ENCODE measurements around the gene GRIN3A. TPM values are rescaled to one million over a fixed set of nuclear protein-coding genes. Genes with fewer than 3 reads are reported as not detected.

GRIN3A gene
- total and polyA plus RNA-seq, 9 of the 15 experiments (the other 6 are each of a cell fraction or from before 2014, with no cell fraction given), result 0.01 to 0.03 TPM; not detected in 7

DNA sequence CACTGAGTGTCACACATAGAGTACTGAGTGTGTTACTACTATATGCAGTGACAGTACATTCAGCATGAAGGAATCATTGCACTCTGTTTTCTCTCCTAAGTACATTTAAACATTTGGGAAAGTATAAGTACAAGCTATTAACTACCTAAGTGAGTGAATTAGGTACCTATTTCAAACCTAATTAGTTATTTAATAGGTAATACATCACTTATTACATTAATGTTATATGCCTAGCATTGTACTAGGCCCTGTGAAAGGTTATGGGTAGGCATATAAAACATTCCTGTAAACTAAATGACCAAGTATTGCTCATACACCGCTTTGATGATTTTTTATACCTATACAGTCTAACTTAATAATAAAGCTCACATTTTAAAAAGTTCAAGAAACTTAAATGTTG lies 118.0 kb downstream of the GRIN3A start:
- H3K79me2 ChIP-seq (ENCODE audit: control insufficient read depth, insufficient read depth, low read length), result no peaks in the 10 kb centered on the region
- FAIRE-seq, result no peak
- no peak overlapping the region for H3K4me2 ChIP-seq (ENCODE audit: insufficient read depth, low read length)
- no peaks in the 10 kb centered on the region for H3K9me1 ChIP-seq (ENCODE audit: control insufficient read depth, insufficient read depth, low read length)
- intact Hi-C loops (cut with micrococcal nuclease), result no loop called here
- no peaks in the 10 kb centered on the region for H3K9me3 ChIP-seq (replicated peaks; ENCODE audit: control insufficient read depth, insufficient read depth, low read depth, low read length)
- no peak overlapping the region for H3K4me3 ChIP-seq
- CTCF ChIA-PET (ENCODE audit: low intra/inter-chr PET ratio), result no interaction called here
- BruUV-seq (replicated peaks), result no TSS peak
- no peaks in the 10 kb centered on the region for H3K36me3 ChIP-seq (ENCODE audit: control insufficient read depth, insufficient read depth, low read length)
- no peak overlapping the region for H3K27ac ChIP-seq (ENCODE audit: extremely low read depth, low read depth, low read length)
- ATAC-seq, result no peak
- H3K4me1 ChIP-seq (replicated peaks in 1 of 2; ENCODE audit: control insufficient read depth in 2 of 2, insufficient read depth in 2 of 2, low read length in 2 of 2), result peaks cover 0 to 2% of the 10 kb centered on the region in 2 experiments; a peak in 1 of 5 replicates
- POLR2A ChIA-PET, result interaction anchor here (0.8 kb wide), 1 partner anchor 48 kb away, joined by 3 read pairs; no protein-coding TSS in a partner anchor
- WGBS (ENCODE audit: insufficient coverage, low coverage, missing lambda C conversion rate), result 5% methylated on average over 1 of the region's 1 CpG
- H3K9ac ChIP-seq (ENCODE audit: insufficient read depth in 1 of 2, low read depth in 2 of 2, low read length in 2 of 2), result no peak overlapping the region
- no peak overlapping the region for H2AFZ ChIP-seq (ENCODE audit: low read depth, low read length)
- no peaks in the 10 kb centered on the region; a peak in 1 of 5 replicates for H3K27me3 ChIP-seq (ENCODE audit: control insufficient read depth in 2 of 2, insufficient read depth in 2 of 2, low read length in 2 of 2)
- in situ Hi-C loops (cut with MboI), result no loop called here
- TF ChIP-seq, protein P1, sequence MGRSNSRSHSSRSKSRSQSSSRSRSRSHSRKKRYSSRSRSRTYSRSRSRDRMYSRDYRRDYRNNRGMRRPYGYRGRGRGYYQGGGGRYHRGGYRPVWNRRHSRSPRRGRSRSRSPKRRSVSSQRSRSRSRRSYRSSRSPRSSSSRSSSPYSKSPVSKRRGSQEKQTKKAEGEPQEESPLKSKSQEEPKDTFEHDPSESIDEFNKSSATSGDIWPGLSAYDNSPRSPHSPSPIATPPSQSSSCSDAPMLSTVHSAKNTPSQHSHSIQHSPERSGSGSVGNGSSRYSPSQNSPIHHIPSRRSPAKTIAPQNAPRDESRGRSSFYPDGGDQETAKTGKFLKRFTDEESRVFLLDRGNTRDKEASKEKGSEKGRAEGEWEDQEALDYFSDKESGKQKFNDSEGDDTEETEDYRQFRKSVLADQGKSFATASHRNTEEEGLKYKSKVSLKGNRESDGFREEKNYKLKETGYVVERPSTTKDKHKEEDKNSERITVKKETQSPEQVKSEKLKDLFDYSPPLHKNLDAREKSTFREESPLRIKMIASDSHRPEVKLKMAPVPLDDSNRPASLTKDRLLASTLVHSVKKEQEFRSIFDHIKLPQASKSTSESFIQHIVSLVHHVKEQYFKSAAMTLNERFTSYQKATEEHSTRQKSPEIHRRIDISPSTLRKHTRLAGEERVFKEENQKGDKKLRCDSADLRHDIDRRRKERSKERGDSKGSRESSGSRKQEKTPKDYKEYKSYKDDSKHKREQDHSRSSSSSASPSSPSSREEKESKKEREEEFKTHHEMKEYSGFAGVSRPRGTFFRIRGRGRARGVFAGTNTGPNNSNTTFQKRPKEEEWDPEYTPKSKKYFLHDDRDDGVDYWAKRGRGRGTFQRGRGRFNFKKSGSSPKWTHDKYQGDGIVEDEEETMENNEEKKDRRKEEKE (IDR thresholded peaks at IDR 0.05; ENCODE audit: borderline replicate concordance in 1 of 2, control insufficient read depth in 1 of 2, low read depth in 2 of 2, low read length in 1 of 2), result no peak
- no peak for TF ChIP-seq HDAC3 (IDR thresholded peaks at IDR 0.05; ENCODE audit: borderline replicate concordance, partially characterized antibody)
- TF ChIP-seq KAT2B (IDR thresholded peaks at IDR 0.05; ENCODE audit: low read depth, low read length), result no peak
- no peak for TF ChIP-seq ZNF311 (CRISPR knock-in tag; IDR thresholded peaks at IDR 0.05)
- no peak for TF ChIP-seq CBFB (CRISPR knock-in tag; IDR thresholded peaks at IDR 0.05)
- no peak for TF ChIP-seq ZKSCAN8 (CRISPR knock-in tag; IDR thresholded peaks at IDR 0.05)
- TF ChIP-seq, protein P2, sequence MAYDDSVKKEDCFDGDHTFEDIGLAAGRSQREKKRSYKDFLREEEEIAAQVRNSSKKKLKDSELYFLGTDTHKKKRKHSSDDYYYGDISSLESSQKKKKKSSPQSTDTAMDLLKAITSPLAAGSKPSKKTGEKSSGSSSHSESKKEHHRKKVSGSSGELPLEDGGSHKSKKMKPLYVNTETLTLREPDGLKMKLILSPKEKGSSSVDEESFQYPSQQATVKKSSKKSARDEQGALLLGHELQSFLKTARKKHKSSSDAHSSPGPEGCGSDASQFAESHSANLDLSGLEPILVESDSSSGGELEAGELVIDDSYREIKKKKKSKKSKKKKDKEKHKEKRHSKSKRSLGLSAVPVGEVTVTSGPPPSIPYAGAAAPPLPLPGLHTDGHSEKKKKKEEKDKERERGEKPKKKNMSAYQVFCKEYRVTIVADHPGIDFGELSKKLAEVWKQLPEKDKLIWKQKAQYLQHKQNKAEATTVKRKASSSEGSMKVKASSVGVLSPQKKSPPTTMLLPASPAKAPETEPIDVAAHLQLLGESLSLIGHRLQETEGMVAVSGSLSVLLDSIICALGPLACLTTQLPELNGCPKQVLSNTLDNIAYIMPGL (CRISPR knock-in tag; IDR thresholded peaks at IDR 0.05), result no peak
- no peak for TF ChIP-seq BRD9 (IDR thresholded peaks at IDR 0.05; ENCODE audit: low read depth, partially characterized antibody)
- TF ChIP-seq RB1 (IDR thresholded peaks at IDR 0.05; ENCODE audit: low read depth), result no peak
- no peak for TF ChIP-seq ZNF41 (CRISPR knock-in tag; conservative IDR thresholded peaks at IDR 0.05)
- no peak for TF ChIP-seq SNRNP70 (optimal IDR thresholded peaks at IDR 0.05; ENCODE audit: low read depth, low read length)
- TF ChIP-seq, protein P3, sequence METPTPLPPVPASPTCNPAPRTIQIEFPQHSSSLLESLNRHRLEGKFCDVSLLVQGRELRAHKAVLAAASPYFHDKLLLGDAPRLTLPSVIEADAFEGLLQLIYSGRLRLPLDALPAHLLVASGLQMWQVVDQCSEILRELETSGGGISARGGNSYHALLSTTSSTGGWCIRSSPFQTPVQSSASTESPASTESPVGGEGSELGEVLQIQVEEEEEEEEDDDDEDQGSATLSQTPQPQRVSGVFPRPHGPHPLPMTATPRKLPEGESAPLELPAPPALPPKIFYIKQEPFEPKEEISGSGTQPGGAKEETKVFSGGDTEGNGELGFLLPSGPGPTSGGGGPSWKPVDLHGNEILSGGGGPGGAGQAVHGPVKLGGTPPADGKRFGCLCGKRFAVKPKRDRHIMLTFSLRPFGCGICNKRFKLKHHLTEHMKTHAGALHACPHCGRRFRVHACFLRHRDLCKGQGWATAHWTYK (CRISPR knock-in tag; IDR thresholded peaks at IDR 0.05), result no peak
- TF ChIP-seq ARID1B (IDR thresholded peaks at IDR 0.05), result no peak
- TF ChIP-seq HDAC8 (tag; IDR thresholded peaks at IDR 0.05), result no peak
- no peaks in the 10 kb centered on the region for H4K20me1 ChIP-seq (replicated peaks; ENCODE audit: control insufficient read depth, insufficient read depth, low read length)
- DNase-seq (ENCODE audit: extremely low read depth in 1 of 4, low spot score in 3 of 4), result no peak
